ENCODE measurements around the gene CLRN3. TPM values are rescaled to one million over a fixed set of nuclear protein-coding genes. Genes with fewer than 3 reads are reported as not detected.

Gene CLRN3
- total and polyA plus RNA-seq, 5 donors from 2014 or later: not detected

DNA sequence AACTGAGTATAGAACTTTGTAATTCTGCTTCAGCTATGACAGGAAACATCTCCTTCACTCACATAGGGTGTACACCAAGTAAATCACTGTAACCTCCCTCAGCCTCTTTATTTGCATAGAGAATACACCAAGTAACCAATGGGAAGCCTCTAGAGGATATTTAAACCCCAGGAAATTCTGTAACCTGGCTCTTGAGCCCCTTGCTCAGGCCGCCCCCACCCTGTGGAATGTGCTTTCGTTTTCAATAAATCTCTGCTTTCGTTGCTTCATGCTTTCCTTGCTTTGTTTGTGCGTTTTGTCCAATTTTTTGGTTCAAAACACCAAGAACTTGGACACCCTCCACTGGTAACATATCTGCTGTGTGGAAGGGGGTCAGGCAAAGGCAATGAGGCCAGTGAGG is 60.2 kb downstream of the CLRN3 start:
- no peak overlapping the region for H3K4me3 Mint-ChIP-seq
- no peak overlapping the region for H3K27ac Mint-ChIP-seq
- peaks cover 0 to 2% (median 0%) of the 10 kb centered on the region in 7 donors for H3K9me3 Mint-ChIP-seq
- no peak for ATAC-seq (ENCODE audit: low read depth in 2 of 2)
- H3K36me3 ChIP-seq (ENCODE audit: control insufficient read depth, insufficient read depth, low read length): no peaks in the 10 kb centered on the region
- H3K4me1 ChIP-seq (ENCODE audit: control insufficient read depth, insufficient read depth, low read length, poor library complexity, severe bottlenecking): no peaks in the 10 kb centered on the region
- no peaks in the 10 kb centered on the region for H3K27me3 ChIP-seq (ENCODE audit: control insufficient read depth, insufficient read depth, low read length)
- H3K27ac ChIP-seq (ENCODE audit: insufficient read depth, low read length, poor library complexity, severe bottlenecking): no peak overlapping the region
- H3K27me3 Mint-ChIP-seq: peaks cover 4% of the 10 kb centered on the region
- no peak overlapping the region for H3K4me3 ChIP-seq (ENCODE audit: low read depth, low read length)
- DNase-seq: no peak
- H3K36me3 Mint-ChIP-seq: no peaks in the 10 kb centered on the region
- H3K9me3 ChIP-seq (ENCODE audit: control insufficient read depth in 2 of 2, low read length in 2 of 2): no peaks in the 10 kb centered on the region
- H3K4me1 Mint-ChIP-seq: no peaks in the 10 kb centered on the region

DNA sequence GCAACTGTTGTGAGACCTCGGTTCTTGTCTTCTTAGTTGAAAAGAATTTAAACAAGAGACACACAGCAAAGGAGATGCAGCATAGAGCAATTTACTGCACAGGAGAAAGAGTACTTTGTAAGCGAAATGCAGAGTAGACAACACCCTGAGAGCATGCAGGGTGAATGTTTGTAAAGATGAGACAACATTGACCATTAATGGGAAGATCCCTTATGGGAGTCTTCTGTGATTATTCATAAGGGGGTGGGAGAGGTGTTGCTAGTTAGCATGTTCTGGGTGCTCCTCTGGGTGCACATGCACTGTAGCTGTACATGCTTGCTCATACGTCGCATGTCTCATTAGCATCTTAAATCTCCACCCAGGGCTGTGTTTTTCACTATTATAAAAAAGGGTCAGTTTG is 62.3 kb downstream of the CLRN3 start:
- ATAC-seq (ENCODE audit: low read depth in 2 of 2): no peak

More for the DNA sequence above, 62.3 kb downstream of the CLRN3 start:
- no peaks in the 10 kb centered on the region for H3K4me1 ChIP-seq (ENCODE audit: control insufficient read depth, insufficient read depth, low read length, poor library complexity, severe bottlenecking)
- peaks cover 0 to 2% (median 0%) of the 10 kb centered on the region in 7 donors for H3K9me3 Mint-ChIP-seq
- H3K4me3 Mint-ChIP-seq: no peak overlapping the region
- no peaks in the 10 kb centered on the region for H3K4me1 Mint-ChIP-seq
- no peaks in the 10 kb centered on the region for H3K36me3 Mint-ChIP-seq
- DNase-seq: no peak
- H3K4me3 ChIP-seq (ENCODE audit: low read depth, low read length): no peak overlapping the region
- H3K27ac ChIP-seq (ENCODE audit: insufficient read depth, low read length, poor library complexity, severe bottlenecking): no peak overlapping the region
- no peak overlapping the region for H3K27ac Mint-ChIP-seq
- H3K27me3 ChIP-seq (ENCODE audit: control insufficient read depth, insufficient read depth, low read length): no peaks in the 10 kb centered on the region
- no peaks in the 10 kb centered on the region for H3K36me3 ChIP-seq (ENCODE audit: control insufficient read depth, insufficient read depth, low read length)
- no peaks in the 10 kb centered on the region for H3K9me3 ChIP-seq (ENCODE audit: control insufficient read depth in 2 of 2, low read length in 2 of 2)
- peaks cover 9% of the 10 kb centered on the region for H3K27me3 Mint-ChIP-seq

Other genes starting within 250 kb of the CLRN3 start
- gene FOXI2, start 155.8 kb downstream of the CLRN3 start, total RNA-seq: not detected
- gene FOXI2, start 155.8 kb downstream of the CLRN3 start, polyA plus RNA-seq: not detected
- 63.9 TPM for gene PTPRE, start 14.2 kb upstream of the CLRN3 start, total RNA-seq
- gene PTPRE, start 14.2 kb upstream of the CLRN3 start, polyA plus RNA-seq: 10 to 100 TPM; 10.0 to 14.4 (median 12.9) TPM
- 13.5 TPM for gene MKI67, start 233.5 kb upstream of the CLRN3 start, total RNA-seq
- gene MKI67, start 233.5 kb upstream of the CLRN3 start, polyA plus RNA-seq: under 1 TPM; 0.06 to 0.98 (median 0.65) TPM

All from CD4-positive, CD25-positive, alpha-beta regulatory T cell (primary cell).